ENCODE data around the gene TAGLN2. TPM values are rescaled to one million over a fixed set of nuclear protein-coding genes. Genes with fewer than 3 reads are reported as not detected.

Gene TAGLN2
- total and polyA plus RNA-seq, 9 of the 15 experiments (the other 6 are each of a cell fraction or from before 2014, with no cell fraction given): 192 to 683 (median 455) TPM

- H3K79me2 ChIP-seq (ENCODE audit: control insufficient read depth, insufficient read depth, low read length): peaks cover 62% of the 10 kb centered on the region
- H3K4me3 ChIP-seq: peak overlapping the region; percentile 72
- H3K27ac ChIP-seq (ENCODE audit: extremely low read depth, low read depth, low read length): peak overlapping the region; percentile 100
- FAIRE-seq: peak; percentile 89
- WGBS (ENCODE audit: insufficient coverage, low coverage, missing lambda C conversion rate): 1% methylated on average over 17 of the region's 20 CpGs
- H3K4me1 ChIP-seq (replicated peaks in 1 of 2; ENCODE audit: control insufficient read depth in 2 of 2, insufficient read depth in 2 of 2, low read length in 2 of 2): peaks cover 24 to 62% of the 10 kb centered on the region in 2 experiments
- ChIA-PET CTCF (ENCODE audit: low intra/inter-chr PET ratio) (no interaction called here), POLR2A (interaction anchor here (0.5 to 4.2 kb wide), 18 partner anchors 8 to 839 kb away, joined by 3 to 35 read pairs (median 3); no protein-coding TSS in a partner anchor)
- in situ Hi-C loops (cut with MboI): no loop called here
- H3K9me3 ChIP-seq (replicated peaks; ENCODE audit: control insufficient read depth, insufficient read depth, low read depth, low read length): no peaks in the 10 kb centered on the region
- intact Hi-C loops (cut with micrococcal nuclease): loop anchor here (1.0 to 10.0 kb wide), 3 partner anchors 23 to 341 kb away; partner anchors contain the start of genes CFAP45 and DCAF8
- no TSS peak for BruUV-seq (replicated peaks)
- no peaks in the 10 kb centered on the region for H3K27me3 ChIP-seq (ENCODE audit: control insufficient read depth in 2 of 2, insufficient read depth in 2 of 2, low read length in 2 of 2)
- peak overlapping the region; percentile 93 to 99 for H3K9ac ChIP-seq (ENCODE audit: insufficient read depth in 1 of 2, low read depth in 2 of 2, low read length in 2 of 2)
- peaks cover 48% of the 10 kb centered on the region for H3K36me3 ChIP-seq (ENCODE audit: control insufficient read depth, insufficient read depth, low read length)
- peak; percentile 72 for ATAC-seq
- peak; percentile 76 to 90 (median 82) for DNase-seq (ENCODE audit: extremely low read depth in 1 of 4, low spot score in 3 of 4)
- H2AFZ ChIP-seq (ENCODE audit: low read depth, low read length): no peak overlapping the region
- H3K4me2 ChIP-seq (ENCODE audit: insufficient read depth, low read length): peak overlapping the region; percentile 94
- peaks cover 12% of the 10 kb centered on the region for H3K9me1 ChIP-seq (ENCODE audit: control insufficient read depth, insufficient read depth, low read length)
- peaks cover 39% of the 10 kb centered on the region; the same call in 1 of the 2 replicates for H4K20me1 ChIP-seq (replicated peaks; ENCODE audit: control insufficient read depth, insufficient read depth, low read length)
- TF ChIP-seq ZC3H8 (IDR thresholded peaks at IDR 0.05) (no peak), CSDE1 (IDR thresholded peaks at IDR 0.05) (0 out of 4 replicates have a peak, but pooled peaks of 1 of the 2 experiments have one; percentile 69), ETV5 (CRISPR knock-in tag; IDR thresholded peaks at IDR 0.05; ENCODE audit: low read depth) (peak; percentile 66; the same call in 1 of the 2 replicates), NFRKB (IDR thresholded peaks at IDR 0.05; ENCODE audit: low read depth) (peak; percentile 79; the same call in 1 of the 2 replicates), TEAD4 (IDR thresholded peaks at IDR 0.05; ENCODE audit: low read length) (peak; percentile 49; the same call in 1 of the 2 replicates), TEAD4 (CRISPR knock-in tag; IDR thresholded peaks at IDR 0.05; ENCODE audit: borderline replicate concordance) (no peak), PHF21A (IDR thresholded peaks at IDR 0.05; ENCODE audit: borderline replicate concordance, low read depth) (0 out of 2 replicates have a peak, but pooled peaks have one; percentile 16), TCF7 (IDR thresholded peaks at IDR 0.05; ENCODE audit: borderline replicate concordance) (0 out of 2 replicates have a peak, but pooled peaks have one; percentile 33), TAF1 (IDR thresholded peaks at IDR 0.05; ENCODE audit: control insufficient read depth, extremely low read depth, insufficient read depth, low read length, severe bottlenecking) (peak; percentile 76), GTF2E2 (tag; IDR thresholded peaks at IDR 0.05) (0 out of 2 replicates have a peak, but pooled peaks have one; percentile 51), IRF2 (CRISPR knock-in tag; IDR thresholded peaks at IDR 0.05) (no peak), ZMIZ1 (IDR thresholded peaks at IDR 0.05; ENCODE audit: low read depth in 2 of 2, low read length in 2 of 2) (peak in 1 of 2 experiments; percentile 64; a peak in 1 of 4 replicates), HLTF (IDR thresholded peaks at IDR 0.05) (no peak)
- TF ChIP-seq, protein P1, sequence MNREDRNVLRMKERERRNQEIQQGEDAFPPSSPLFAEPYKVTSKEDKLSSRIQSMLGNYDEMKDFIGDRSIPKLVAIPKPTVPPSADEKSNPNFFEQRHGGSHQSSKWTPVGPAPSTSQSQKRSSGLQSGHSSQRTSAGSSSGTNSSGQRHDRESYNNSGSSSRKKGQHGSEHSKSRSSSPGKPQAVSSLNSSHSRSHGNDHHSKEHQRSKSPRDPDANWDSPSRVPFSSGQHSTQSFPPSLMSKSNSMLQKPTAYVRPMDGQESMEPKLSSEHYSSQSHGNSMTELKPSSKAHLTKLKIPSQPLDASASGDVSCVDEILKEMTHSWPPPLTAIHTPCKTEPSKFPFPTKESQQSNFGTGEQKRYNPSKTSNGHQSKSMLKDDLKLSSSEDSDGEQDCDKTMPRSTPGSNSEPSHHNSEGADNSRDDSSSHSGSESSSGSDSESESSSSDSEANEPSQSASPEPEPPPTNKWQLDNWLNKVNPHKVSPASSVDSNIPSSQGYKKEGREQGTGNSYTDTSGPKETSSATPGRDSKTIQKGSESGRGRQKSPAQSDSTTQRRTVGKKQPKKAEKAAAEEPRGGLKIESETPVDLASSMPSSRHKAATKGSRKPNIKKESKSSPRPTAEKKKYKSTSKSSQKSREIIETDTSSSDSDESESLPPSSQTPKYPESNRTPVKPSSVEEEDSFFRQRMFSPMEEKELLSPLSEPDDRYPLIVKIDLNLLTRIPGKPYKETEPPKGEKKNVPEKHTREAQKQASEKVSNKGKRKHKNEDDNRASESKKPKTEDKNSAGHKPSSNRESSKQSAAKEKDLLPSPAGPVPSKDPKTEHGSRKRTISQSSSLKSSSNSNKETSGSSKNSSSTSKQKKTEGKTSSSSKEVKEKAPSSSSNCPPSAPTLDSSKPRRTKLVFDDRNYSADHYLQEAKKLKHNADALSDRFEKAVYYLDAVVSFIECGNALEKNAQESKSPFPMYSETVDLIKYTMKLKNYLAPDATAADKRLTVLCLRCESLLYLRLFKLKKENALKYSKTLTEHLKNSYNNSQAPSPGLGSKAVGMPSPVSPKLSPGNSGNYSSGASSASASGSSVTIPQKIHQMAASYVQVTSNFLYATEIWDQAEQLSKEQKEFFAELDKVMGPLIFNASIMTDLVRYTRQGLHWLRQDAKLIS (CRISPR knock-in tag; IDR thresholded peaks at IDR 0.05): peak; percentile 63; the same call in 1 of the 2 replicates
Observed at GRCh38 chr1:159923203-159924024, 1.9 kb downstream of the TAGLN2 start.
